HepG2 (cell line): Measurements from ENCODE around the gene TRIM4. TPM values are rescaled to one million over a fixed set of nuclear protein-coding genes. Genes with fewer than 3 reads are reported as not detected.

ENCODE experiments used
- AHDC1 ChIP-seq: sonication (generic); formaldehyde crosslinking; IDR thresholded peaks from 2 replicates; pipeline ENCODE4 v1.5.1; 2020; ENCODE audit warnings: mild to moderate bottlenecking, missing genetic modification reagents, borderline replicate concordance
- ASH2L ChIP-seq: fragments of 300-600, 200-600 bp; sonication (generic); IDR thresholded peaks from 2 replicates; pipeline ENCODE4 v1.7.0; 2017; ENCODE audit warnings: low read depth, mild to moderate bottlenecking, moderate library complexity, mixed read lengths, low read length; ENCODE audit not compliant: insufficient read length
- DRAP1 ChIP-seq: IDR thresholded peaks from 2 replicates; pipeline ENCODE4 v1.6.1; 2016; ENCODE audit warnings: missing genetic modification reagents, missing compliant biosample characterization
- EED ChIP-seq: sonication (generic); formaldehyde crosslinking; IDR thresholded peaks from 2 replicates; pipeline ENCODE4 v1.5.0; 2020; ENCODE audit warnings: mild to moderate bottlenecking, missing genetic modification reagents
- EP300 ChIP-seq, 3 experiments: sonication (generic) in 1 of 3; formaldehyde crosslinking in 1 of 3; IDR thresholded peaks; 2 replicates each; pipeline versions ENCODE4 v1.5.1 to v1.6.1; 2011 to 2020; ENCODE audit warnings: low read depth in 2 of 3, low read length in 2 of 3, borderline replicate concordance in 1 of 3, improper control_type of control experiment in 1 of 3, mild to moderate bottlenecking in 1 of 3, missing genetic modification reagents in 1 of 3, moderate library complexity in 1 of 3
- FOXA3 ChIP-seq: IDR thresholded peaks from 2 replicates; pipeline ENCODE4 v1.6.1; 2016; ENCODE audit warnings: missing genetic modification reagents, missing compliant biosample characterization
- KDM1A ChIP-seq: IDR thresholded peaks from 2 replicates; pipeline ENCODE4 v1.6.1; 2016; ENCODE audit warnings: missing compliant biosample characterization
- MAFK ChIP-seq, 2 experiments: IDR thresholded peaks in 1 of 2; conservative IDR thresholded peaks in 1 of 2; 2 replicates each; pipeline ENCODE4 v1.6.1; 2011; ENCODE audit warnings: improper control_type of control experiment in 2 of 2, low read length in 2 of 2
- MEIS2 ChIP-seq: sonication (generic); formaldehyde crosslinking; IDR thresholded peaks from 2 replicates; pipeline ENCODE4 v1.9.0; 2021; ENCODE audit warnings: mild to moderate bottlenecking, missing genetic modification reagents
- PHF8 ChIP-seq: sonication (generic); formaldehyde crosslinking; IDR thresholded peaks from 2 replicates; pipeline ENCODE4 v1.5.0; 2020; ENCODE audit warnings: missing genetic modification reagents
- TAF1 ChIP-seq: sonication (generic); formaldehyde crosslinking; IDR thresholded peaks from 2 replicates; pipeline ENCODE4 v1.4.0; 2020; ENCODE audit warnings: missing genetic modification reagents
- YEATS4 ChIP-seq: sonication (generic); formaldehyde crosslinking; IDR thresholded peaks from 2 replicates; pipeline ENCODE4 v1.4.0; 2020; ENCODE audit warnings: missing genetic modification reagents, borderline replicate concordance
- ZBTB21 ChIP-seq: sonication (generic); formaldehyde crosslinking; IDR thresholded peaks from 2 replicates; pipeline ENCODE4 v1.4.0; 2020; ENCODE audit warnings: missing genetic modification reagents
- ZNF678 ChIP-seq: sonication (generic); formaldehyde crosslinking; IDR thresholded peaks from 2 replicates; pipeline ENCODE4 v1.4.0; 2020; ENCODE audit warnings: mild to moderate bottlenecking, missing genetic modification reagents
- ZSCAN25 ChIP-seq: sonication (generic); formaldehyde crosslinking; IDR thresholded peaks from 2 replicates; pipeline ENCODE4 v1.8.0; 2022; ENCODE audit warnings: mild to moderate bottlenecking, missing genetic modification reagents
- ZSCAN29 ChIP-seq: sonication (generic); formaldehyde crosslinking; conservative IDR thresholded peaks from 2 replicates; pipeline ENCODE4 v1.4.0; 2020; ENCODE audit warnings: mild to moderate bottlenecking, missing genetic modification reagents
- polyA plus RNA-seq, 8 experiments: library from polyadenylated mRNA; depleted of rRNA in 3 of 8; stranded (reverse) in 7 of 8; unstranded in 1 of 8; fragments of >200 nt; fragmentation: Illumina TruSeq in 4 of 8; extraction: Trizol in 4 of 8; gene quantifications; 2 replicates each; pipeline versions ENCODE4 v1.2.1 to v1.2.3, GENCODE V29; 2011 to 2016; ENCODE audit warnings: low read depth in 4 of 8, missing spikeins in 1 of 8, mixed read lengths in 1 of 8; ENCODE audit not compliant: insufficient read depth in 1 of 8
- total RNA-seq, 5 experiments: library from RNA; depleted of rRNA; stranded (reverse); fragments of >200 nt; fragmentation: Illumina TruSeq; extraction: Trizol; gene quantifications; 2 replicates each; pipeline ENCODE4 v1.2.3, GENCODE V29; 2016; ENCODE audit warnings: low read depth in 1 of 5
- TF ChIP-seq, protein P1 (sequence below): sonication (generic); formaldehyde crosslinking; IDR thresholded peaks from 2 replicates; pipeline ENCODE4 v1.5.0; 2020; ENCODE audit warnings: missing genetic modification reagents
- TF ChIP-seq, protein P2 (sequence below): sonication (generic); formaldehyde crosslinking; IDR thresholded peaks from 2 replicates; pipeline ENCODE4 v1.8.1; 2023; ENCODE audit warnings: mild to moderate bottlenecking, missing genetic modification reagents
- TF ChIP-seq, protein P3 (sequence below): sonication (generic); formaldehyde crosslinking; IDR thresholded peaks from 2 replicates; pipeline ENCODE4 v1.8.0; 2022; ENCODE audit warnings: missing genetic modification reagents, low read depth, mild to moderate bottlenecking, borderline replicate concordance

Gene TRIM4
- total and polyA plus RNA-seq, 2 of the 13 experiments (the other 11 are each of a cell fraction or from before 2014, with no cell fraction given): 17.6 to 21.7 TPM

GRCh38 chr7:99860281-99861127 is 58.8 kb downstream of the TRIM4 start (continued):
- TF ChIP-seq EP300 (IDR thresholded peaks at IDR 0.05; ENCODE audit: low read depth in 2 of 2, low read length in 2 of 2) (peak in 1 of 2 experiments; percentile 86; a peak in 2 of 4 replicates), EP300 (CRISPR knock-in tag; IDR thresholded peaks at IDR 0.05; ENCODE audit: borderline replicate concordance) (peak; percentile 85; the same call in 1 of the 2 replicates), ZSCAN25 (CRISPR knock-in tag) (no peak), KDM1A (no peak; the same call in 1 of the 2 replicates), TAF1 (CRISPR knock-in tag) (no peak), ASH2L (peak; percentile 94), ZNF678 (no peak), AHDC1 (CRISPR knock-in tag) (peak; percentile 93; the same call in 1 of the 2 replicates), ZSCAN29 (CRISPR knock-in tag) (no peak), MAFK (conservative IDR thresholded peaks at IDR 0.05 in 1 of 2, IDR thresholded peaks at IDR 0.05 in 1 of 2; ENCODE audit: low read length in 2 of 2) (0 out of 4 replicates have a peak, but pooled peaks of 1 of the 2 experiments have one; percentile 12), DRAP1 (CRISPR knock-in tag) (peak; percentile 43; the same call in 1 of the 2 replicates), EED (no peak), YEATS4 (CRISPR knock-in tag) (0 out of 2 replicates have a peak, but pooled peaks have one; percentile 32), ZBTB21 (CRISPR knock-in tag) (0 out of 2 replicates have a peak, but pooled peaks have one; percentile 12), FOXA3 (CRISPR knock-in tag) (peak; percentile 70), PHF8 (CRISPR knock-in tag) (no peak), MEIS2 (no peak)
- TF ChIP-seq, protein P1, sequence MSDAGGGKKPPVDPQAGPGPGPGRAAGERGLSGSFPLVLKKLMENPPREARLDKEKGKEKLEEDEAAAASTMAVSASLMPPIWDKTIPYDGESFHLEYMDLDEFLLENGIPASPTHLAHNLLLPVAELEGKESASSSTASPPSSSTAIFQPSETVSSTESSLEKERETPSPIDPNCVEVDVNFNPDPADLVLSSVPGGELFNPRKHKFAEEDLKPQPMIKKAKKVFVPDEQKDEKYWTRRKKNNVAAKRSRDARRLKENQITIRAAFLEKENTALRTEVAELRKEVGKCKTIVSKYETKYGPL (CRISPR knock-in tag): no peak
- TF ChIP-seq, protein P2, sequence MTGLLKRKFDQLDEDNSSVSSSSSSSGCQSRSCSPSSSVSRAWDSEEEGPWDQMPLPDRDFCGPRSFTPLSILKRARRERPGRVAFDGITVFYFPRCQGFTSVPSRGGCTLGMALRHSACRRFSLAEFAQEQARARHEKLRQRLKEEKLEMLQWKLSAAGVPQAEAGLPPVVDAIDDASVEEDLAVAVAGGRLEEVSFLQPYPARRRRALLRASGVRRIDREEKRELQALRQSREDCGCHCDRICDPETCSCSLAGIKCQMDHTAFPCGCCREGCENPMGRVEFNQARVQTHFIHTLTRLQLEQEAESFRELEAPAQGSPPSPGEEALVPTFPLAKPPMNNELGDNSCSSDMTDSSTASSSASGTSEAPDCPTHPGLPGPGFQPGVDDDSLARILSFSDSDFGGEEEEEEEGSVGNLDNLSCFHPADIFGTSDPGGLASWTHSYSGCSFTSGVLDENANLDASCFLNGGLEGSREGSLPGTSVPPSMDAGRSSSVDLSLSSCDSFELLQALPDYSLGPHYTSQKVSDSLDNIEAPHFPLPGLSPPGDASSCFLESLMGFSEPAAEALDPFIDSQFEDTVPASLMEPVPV: no peak; the same call in 1 of the 2 replicates
- TF ChIP-seq, protein P3, sequence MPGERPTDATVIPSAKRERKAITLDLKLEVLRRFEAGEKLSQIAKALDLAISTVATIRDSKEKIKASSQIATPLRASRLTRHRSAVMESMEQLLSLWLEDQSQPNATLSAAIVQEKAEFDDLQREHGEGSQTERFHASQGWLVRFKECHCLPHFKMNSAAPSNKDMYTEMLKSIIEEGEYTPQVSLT (CRISPR knock-in tag): no peak
